Transverse colon (tissue), 4 donors: ENCODE data around the gene NFKBIE. TPM values are rescaled to one million over a fixed set of nuclear protein-coding genes. Genes with fewer than 3 reads are reported as not detected.

ENCODE experiments used
- DNase-seq: peaks from one replicate; pipeline ENCODE4 v3.0.0-alpha.2; 2019
- H3K27ac ChIP-seq, 4 donors: fragments of 200-600 bp; sonication (generic); 2 replicates each; pipeline ENCODE4 v1.5.1; 2016 to 2018; ENCODE audit warnings: inconsistent platforms in 4 of 4
- H3K27me3 ChIP-seq: fragments of 200-600 bp; sonication (generic); 2 replicates; pipeline ENCODE4 v1.5.1; 2017; ENCODE audit warnings: inconsistent platforms
- H3K36me3 ChIP-seq, 4 donors: fragments of 200-600 bp; sonication (generic); 2 replicates each; pipeline ENCODE4 v1.5.1; 2017 to 2019; ENCODE audit warnings: inconsistent platforms in 4 of 4
- H3K4me1 ChIP-seq, 4 donors: fragments of 200-600 bp; sonication (generic); 2 replicates each; pipeline ENCODE4 v1.5.1; 2017 to 2020; ENCODE audit warnings: inconsistent platforms in 4 of 4
- H3K4me3 ChIP-seq, 4 donors: fragments of 200-600 bp; sonication (generic); 1 replicate in 1 of 4; 2 replicates in 3 of 4; pipeline versions ENCODE4 v1.5.1 to v1.6.1; 2017 to 2019; ENCODE audit warnings: inconsistent platforms in 4 of 4
- H3K9me3 ChIP-seq, 2 donors: fragments of 200-600 bp; sonication (generic); 2 replicates each; pipeline ENCODE4 v1.5.1; 2017 to 2019; ENCODE audit warnings: inconsistent platforms in 2 of 2
- EP300 ChIP-seq: sonication (generic); formaldehyde crosslinking; IDR thresholded peaks from one replicate; pipeline ENCODE4 v1.6.1; 2017; ENCODE audit warnings: antibody characterized with exemption, low read depth
- POLR2A ChIP-seq: fragments of 450-650 bp; IDR thresholded peaks from one replicate; pipeline ENCODE4 v1.6.1; 2016; ENCODE audit warnings: antibody characterized with exemption, mild to moderate bottlenecking, moderate library complexity
- POLR2AphosphoS5 ChIP-seq, 3 donors: sonication (generic); formaldehyde crosslinking; IDR thresholded peaks; one replicate each; pipeline ENCODE4 v1.6.1; 2016; ENCODE audit warnings: antibody characterized with exemption in 3 of 3
- WGBS, 2 donors: methylation state at CpG; one replicate each; pipeline ENCODE4 v1.1.5; 2018; ENCODE audit warnings: low coverage in 1 of 2; 5-methylcytosine and 5-hydroxymethylcytosine counted together
- in situ Hi-C, 4 donors: fragments of 200-750 bp; cut with MboI; loops; one replicate each; pipeline versions ENCODE4 v1.15.0 to v1.15.1; 2017; ENCODE audit warnings: low sequenced_read_pairs in 3 of 4, low pct_ligation_motif_present in 1 of 4, low pct_unique_long_range_greater_than_20kb in 1 of 4
- intact Hi-C: fragments of 100-400 bp; cut with DNase I; formaldehyde crosslinking; loops from one replicate; pipeline ENCODE4 v1.15.1; 2023; ENCODE audit warnings: low total_unique reads
- total RNA-seq, 4 donors: library from RNA; depleted of rRNA; stranded (reverse); fragments of >200 nt; gene quantifications; one replicate each; pipeline ENCODE4 v1.1.0, GENCODE V29; 2016
- TF ChIP-seq, protein P1 (sequence below), 5 experiments: fragments of 200-600 bp in 3 of 5; fragments of 450-650 bp in 2 of 5; sonication (generic) in 3 of 5; IDR thresholded peaks; 1 replicate in 2 of 5; 2 replicates in 3 of 5; pipeline ENCODE4 v1.5.1; 2016 to 2017; ENCODE audit warnings: antibody characterized with exemption in 5 of 5, inconsistent platforms in 3 of 5, mild to moderate bottlenecking in 2 of 5, moderate library complexity in 1 of 5

The NFKBIE gene
- total RNA-seq, 4 donors from 2014 or later: 2.6 to 67.3 (median 19.0) TPM

DNA sequence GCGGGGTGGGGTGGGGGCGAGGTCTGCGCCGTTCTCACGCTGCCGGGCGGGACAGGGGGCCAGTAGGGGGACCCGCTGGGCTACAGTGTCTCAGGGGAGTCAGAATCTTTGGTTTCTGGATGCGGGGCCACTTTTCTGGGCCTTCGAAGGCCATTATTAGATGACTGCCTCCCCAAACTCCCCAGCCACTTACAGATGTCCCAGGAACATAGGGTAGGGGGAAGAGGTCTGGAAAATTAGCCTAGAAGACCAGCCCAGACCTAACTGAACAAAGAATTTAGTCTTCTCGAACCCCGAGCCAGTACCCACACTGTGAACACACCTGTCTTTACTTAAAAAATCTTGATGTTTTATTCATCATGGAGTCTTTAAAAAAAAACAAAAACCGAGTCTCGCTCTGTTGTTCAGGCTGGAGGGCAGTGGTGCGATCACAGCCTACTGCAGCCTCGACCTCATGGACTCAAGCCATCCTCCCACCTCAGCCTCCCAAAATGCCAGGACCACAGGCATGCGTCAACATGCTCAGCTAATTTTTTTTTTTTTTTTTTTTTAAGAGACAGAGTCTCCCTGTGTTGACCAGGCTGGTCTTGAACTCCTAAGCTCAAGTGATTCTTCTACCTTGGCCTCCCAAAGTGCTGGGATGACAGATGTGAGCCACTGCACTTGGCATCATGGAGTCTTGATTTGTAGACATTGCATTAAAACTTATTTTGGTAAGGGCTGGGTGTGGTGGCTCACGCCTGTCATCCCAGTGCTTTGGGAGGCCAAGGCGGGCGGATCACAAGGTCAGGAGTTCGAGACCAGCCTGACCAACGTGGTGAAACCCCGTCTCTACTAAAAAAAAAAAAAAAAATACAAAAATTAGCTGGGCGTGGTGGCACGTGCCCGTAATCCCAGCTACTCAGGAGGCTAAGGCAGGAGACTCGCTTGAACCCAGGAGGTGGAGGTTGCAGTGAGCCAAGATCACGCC, 45.3 kb downstream of the NFKBIE start:
- no peaks in the 10 kb centered on the region for H3K36me3 ChIP-seq
- in situ Hi-C loops: no loop called here
- 56 to 87% methylated on average over 14 to 27 of the region's 28 CpGs for WGBS, 2 donors
- peak overlapping the region; percentile 38 to 61 (median 42) for H3K4me3 ChIP-seq
- H3K9me3 ChIP-seq: no peaks in the 10 kb centered on the region
- peaks cover 4% of the 10 kb centered on the region for H3K27me3 ChIP-seq
- DNase-seq: no peak
- H3K27ac ChIP-seq: peak overlapping the region; percentile 85 to 94 (median 86)
- TF ChIP-seq EP300 (no peak), POLR2A (no peak)
- TF ChIP-seq, protein P1, sequence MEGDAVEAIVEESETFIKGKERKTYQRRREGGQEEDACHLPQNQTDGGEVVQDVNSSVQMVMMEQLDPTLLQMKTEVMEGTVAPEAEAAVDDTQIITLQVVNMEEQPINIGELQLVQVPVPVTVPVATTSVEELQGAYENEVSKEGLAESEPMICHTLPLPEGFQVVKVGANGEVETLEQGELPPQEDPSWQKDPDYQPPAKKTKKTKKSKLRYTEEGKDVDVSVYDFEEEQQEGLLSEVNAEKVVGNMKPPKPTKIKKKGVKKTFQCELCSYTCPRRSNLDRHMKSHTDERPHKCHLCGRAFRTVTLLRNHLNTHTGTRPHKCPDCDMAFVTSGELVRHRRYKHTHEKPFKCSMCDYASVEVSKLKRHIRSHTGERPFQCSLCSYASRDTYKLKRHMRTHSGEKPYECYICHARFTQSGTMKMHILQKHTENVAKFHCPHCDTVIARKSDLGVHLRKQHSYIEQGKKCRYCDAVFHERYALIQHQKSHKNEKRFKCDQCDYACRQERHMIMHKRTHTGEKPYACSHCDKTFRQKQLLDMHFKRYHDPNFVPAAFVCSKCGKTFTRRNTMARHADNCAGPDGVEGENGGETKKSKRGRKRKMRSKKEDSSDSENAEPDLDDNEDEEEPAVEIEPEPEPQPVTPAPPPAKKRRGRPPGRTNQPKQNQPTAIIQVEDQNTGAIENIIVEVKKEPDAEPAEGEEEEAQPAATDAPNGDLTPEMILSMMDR (IDR thresholded peaks at IDR 0.05): no peak
- intact Hi-C loops: loop anchor here (2.0 kb wide), 1 partner anchor 15 kb away; no protein-coding TSS in a partner anchor
- peaks cover 33 to 86% (median 68%) of the 10 kb centered on the region in 4 donors for H3K4me1 ChIP-seq

DNA sequence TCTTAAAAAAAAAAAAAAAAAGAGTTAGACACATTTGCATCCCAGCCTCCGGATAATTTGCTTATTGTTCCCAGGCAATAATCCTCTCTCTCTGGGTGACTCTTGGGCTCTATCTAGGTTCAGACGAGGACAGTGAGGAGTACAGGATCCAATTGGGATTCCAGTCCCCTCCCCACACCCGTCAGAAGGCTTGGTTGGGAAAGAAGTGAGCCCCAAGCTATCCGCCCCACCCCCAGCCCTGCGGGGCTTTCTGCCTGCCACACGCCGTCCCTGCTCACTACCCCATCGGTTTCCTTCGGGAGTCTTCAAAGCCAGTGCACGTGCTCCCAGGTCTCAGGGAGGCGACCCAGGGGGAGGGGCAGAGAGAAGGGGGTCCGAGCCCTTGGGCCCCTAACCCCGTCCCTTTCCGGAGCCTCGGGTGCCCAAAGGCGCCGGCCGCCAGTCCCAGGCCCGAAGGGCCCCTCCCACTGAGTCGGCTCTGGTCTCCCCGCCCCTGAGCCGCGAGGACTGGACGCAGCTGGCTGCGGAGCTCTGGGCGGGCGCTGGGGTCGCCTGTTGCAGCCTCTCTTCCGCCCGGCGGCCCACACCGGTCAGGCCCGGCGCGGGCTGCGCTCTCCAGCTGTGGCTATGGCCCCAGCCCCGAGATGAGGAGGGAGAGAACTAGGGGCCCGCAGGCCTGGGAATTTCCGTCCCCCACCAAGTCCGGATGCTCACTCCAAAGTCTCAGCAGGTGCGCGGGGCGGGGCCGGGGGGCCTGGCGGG, 46.1 kb downstream of the NFKBIE start:
- Histone ChIP-seq H3K4me1 (peaks cover 24 to 77% (median 63%) of the 10 kb centered on the region in 4 donors), H3K9me3 (no peaks in the 10 kb centered on the region), H3K4me3 (peak overlapping the region; percentile 38 to 61 (median 42)), H3K27me3 (peaks cover 4% of the 10 kb centered on the region), H3K36me3 (no peaks in the 10 kb centered on the region), H3K27ac (peak overlapping the region; percentile 85 to 94 (median 86))
- 2 to 7% methylated on average over 3 to 44 of the region's 45 CpGs for WGBS, 2 donors
- TF ChIP-seq, protein P1 (IDR thresholded peaks at IDR 0.05): no peak
- TF ChIP-seq POLR2A: peak; percentile 52
- TF ChIP-seq EP300: no peak
- TF ChIP-seq POLR2AphosphoS5 (IDR thresholded peaks at IDR 0.05): peak; percentile 57 to 73 (median 63)
- peak; percentile 85 for DNase-seq
- intact Hi-C loops: no loop called here
- in situ Hi-C loops: no loop called here

DNA sequence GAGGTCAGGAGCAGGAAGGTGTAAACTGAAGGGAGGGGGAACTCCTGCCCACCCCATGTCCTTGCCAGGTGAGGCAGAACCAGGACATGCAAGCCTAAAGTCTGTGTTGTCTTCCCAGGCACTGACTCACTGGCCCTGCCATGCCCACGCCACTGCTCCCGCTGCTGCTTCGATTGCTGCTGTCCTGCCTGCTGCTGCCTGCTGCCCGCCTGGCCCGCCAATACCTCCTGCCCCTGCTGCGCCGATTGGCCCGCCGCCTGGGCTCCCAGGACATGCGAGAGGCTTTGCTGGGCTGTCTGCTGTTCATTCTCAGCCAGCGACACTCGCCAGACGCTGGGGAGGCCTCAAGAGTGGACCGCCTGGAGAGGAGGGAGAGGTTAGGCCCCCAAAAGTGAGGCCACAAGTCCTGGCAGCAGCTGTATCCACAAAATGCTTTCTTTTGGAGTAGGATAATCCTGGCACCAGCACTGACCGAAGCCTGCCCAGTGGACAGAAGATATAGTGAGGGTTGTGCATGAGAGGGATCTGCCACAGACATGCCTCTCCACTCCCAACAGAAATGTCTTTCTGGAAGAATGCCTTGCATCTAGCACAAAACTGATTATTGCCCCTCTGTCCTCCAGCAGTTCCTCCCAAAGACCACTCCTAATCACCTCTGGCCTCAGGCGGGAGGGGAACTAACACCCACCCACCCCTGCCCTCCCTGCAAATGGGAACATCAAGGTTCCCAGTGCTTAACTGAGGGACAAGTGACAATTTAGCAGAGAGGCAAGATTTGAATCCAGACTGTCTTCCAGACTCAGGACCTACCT, 47.8 kb downstream of the NFKBIE start:
- intact Hi-C loops (no loop called here), in situ Hi-C loops (no loop called here)
- Histone ChIP-seq H3K4me1 (peaks cover 24 to 62% (median 48%) of the 10 kb centered on the region in 4 donors), H3K27me3 (no peaks in the 10 kb centered on the region), H3K27ac (peak overlapping the region; percentile 48 to 94 (median 86)), H3K4me3 (no peak overlapping the region), H3K36me3 (no peaks in the 10 kb centered on the region), H3K9me3 (no peaks in the 10 kb centered on the region)
- WGBS, 2 donors: 70 to 100% methylated on average over 1 to 16 of the region's 16 CpGs
- DNase-seq: peak; percentile 42
- TF ChIP-seq POLR2A (no peak), EP300 (no peak), POLR2AphosphoS5 (IDR thresholded peaks at IDR 0.05) (peak in 1 of 3 donors; percentile 49)
- TF ChIP-seq, protein P1 (IDR thresholded peaks at IDR 0.05): no peak
